LoVo (cell line): ENCODE data around the gene C6orf47.
A peak's percentile ranks its signal among the peaks of the same experiment; 100 is the strongest.

Source experiments
- DNase-seq: peaks from one replicate; pipeline ENCODE4 v3.0.0-alpha.2; 2016; ENCODE audit warnings: low spot score

C6orf47 gene

GRCh38 chr6:31636698-31637596 is 23.6 kb downstream of the C6orf47 start:
- DNase-seq, result no peak

- no peak for DNase-seq
Observed at GRCh38 chr6:31634969-31635575, 25.5 kb downstream of the C6orf47 start.

GRCh38 chr6:31634131-31634530 is 26.4 kb downstream of the C6orf47 start:
- DNase-seq, result no peak

GRCh38 chr6:31633447-31633846 is 27.1 kb downstream of the C6orf47 start:
- DNase-seq, result no peak

- DNase-seq, result no peak
Observed at GRCh38 chr6:31632279-31632946, 28.2 kb downstream of the C6orf47 start.

- DNase-seq, result no peak
Observed at GRCh38 chr6:31631681-31632278, 28.8 kb downstream of the C6orf47 start.

GRCh38 chr6:31631209-31631608 is 29.4 kb downstream of the C6orf47 start:
- DNase-seq, result no peak

- no peak for DNase-seq
Observed at GRCh38 chr6:31630177-31630934, 30.2 kb downstream of the C6orf47 start.

- DNase-seq, result no peak
Observed at GRCh38 chr6:31629014-31629413, 31.6 kb downstream of the C6orf47 start.

- no peak for DNase-seq
Observed at GRCh38 chr6:31627690-31628287, 32.8 kb downstream of the C6orf47 start.

GRCh38 chr6:31626952-31627351 is 33.6 kb downstream of the C6orf47 start:
- DNase-seq, result no peak

- DNase-seq, result no peak
Observed at GRCh38 chr6:31624070-31624469, 36.5 kb downstream of the C6orf47 start.

GRCh38 chr6:31622684-31623091 is 37.9 kb downstream of the C6orf47 start:
- no peak for DNase-seq

GRCh38 chr6:31621991-31622390 is 38.6 kb downstream of the C6orf47 start:
- DNase-seq, result no peak

- no peak for DNase-seq
Observed at GRCh38 chr6:31621320-31621939, 39.1 kb downstream of the C6orf47 start.

GRCh38 chr6:31620586-31621319 is 39.8 kb downstream of the C6orf47 start, which contains the start of gene PRRC2A:
Gene PRRC2A, plus strand, starts transcription at chr6:31620715. Its CDS starts 2,075 bp downstream, at chr6:31622790.
- peak; percentile 84 for DNase-seq

GRCh38 chr6:31619805-31620585 is 40.6 kb downstream of the C6orf47 start:
- DNase-seq, result peak; percentile 97

GRCh38 chr6:31617010-31617409 is 43.6 kb downstream of the C6orf47 start:
- no peak for DNase-seq

GRCh38 chr6:31615748-31616147 is 44.8 kb downstream of the C6orf47 start:
- DNase-seq, result no peak
